Fibroblast of villous mesenchyme (primary cell): Measurements from ENCODE around the gene ARSD. TPM values are rescaled to one million over a fixed set of nuclear protein-coding genes. Genes with fewer than 3 reads are reported as not detected.
"Not testable (repeated sequence)": the region's sequence is repeated elsewhere in the genome, so short reads cannot be mapped to it uniquely, and the experiment has no call there.

Experiments used
- DNase-seq: peaks from one replicate; pipeline ENCODE4 v3.0.0-alpha.2; 2010; ENCODE audit warnings: low read depth
- H3K4me3 ChIP-seq: 2 replicates; pipeline ENCODE4 v1.5.1; 2011; ENCODE audit warnings: low read depth, mild to moderate bottlenecking, low read length
- CTCF ChIP-seq: IDR thresholded peaks from 2 replicates; pipeline ENCODE4 v1.5.1; 2012; ENCODE audit warnings: low read depth, mild to moderate bottlenecking, low read length; ENCODE audit not compliant: insufficient read depth
- total RNA-seq: library from RNA; depleted of rRNA; stranded (reverse); fragments of >200 nt; gene quantifications from 2 replicates; pipeline ENCODE4 v1.2.3, GENCODE V29; 2012

The ARSD gene
- total RNA-seq, 1 donor = 13.4 TPM

GRCh38 chrX:2967584-2967983 is 38.4 kb upstream of the ARSD start:
- H3K4me3 ChIP-seq = no peak overlapping the region
- no peak for DNase-seq
- TF ChIP-seq CTCF = no peak

GRCh38 chrX:2967012-2967411 is 37.9 kb upstream of the ARSD start:
- TF ChIP-seq CTCF = no peak
- DNase-seq = no peak
- H3K4me3 ChIP-seq = no peak overlapping the region

GRCh38 chrX:2965965-2966364 is 36.8 kb upstream of the ARSD start:
- no peak overlapping the region for H3K4me3 ChIP-seq
- DNase-seq = no peak
- no peak for TF ChIP-seq CTCF

GRCh38 chrX:2963992-2964794 is 35.1 kb upstream of the ARSD start:
- peak; percentile 47 for DNase-seq
- H3K4me3 ChIP-seq = not testable (repeated sequence)

- DNase-seq, H3K4me3 ChIP-seq: not testable (repeated sequence)
Measured at GRCh38 chrX:2963449-2963848, 34.3 kb upstream of the ARSD start.

GRCh38 chrX:2962381-2962780 is 33.2 kb upstream of the ARSD start:
- DNase-seq = no peak
- no peak overlapping the region for H3K4me3 ChIP-seq
- no peak for TF ChIP-seq CTCF

GRCh38 chrX:2960861-2961515 is 31.8 kb upstream of the ARSD start:
- DNase-seq = no peak
- H3K4me3 ChIP-seq = no peak overlapping the region
- TF ChIP-seq CTCF = no peak

- DNase-seq = no peak
- TF ChIP-seq CTCF = no peak
- no peak overlapping the region for H3K4me3 ChIP-seq
Measured at GRCh38 chrX:2958199-2958598, 29.1 kb upstream of the ARSD start.
